NCI-H446 (cell line): ENCODE measurements around the gene IVNS1ABP.
"Not testable (repeated sequence)": the region's sequence is repeated elsewhere in the genome, so short reads cannot be mapped to it uniquely, and the experiment has no call there.

Experiments used
- DNase-seq, 2 experiments: peaks; one replicate each; lab custom pipeline; 2025; lab: John Stamatoyannopoulos, UW

Gene IVNS1ABP

DNA sequence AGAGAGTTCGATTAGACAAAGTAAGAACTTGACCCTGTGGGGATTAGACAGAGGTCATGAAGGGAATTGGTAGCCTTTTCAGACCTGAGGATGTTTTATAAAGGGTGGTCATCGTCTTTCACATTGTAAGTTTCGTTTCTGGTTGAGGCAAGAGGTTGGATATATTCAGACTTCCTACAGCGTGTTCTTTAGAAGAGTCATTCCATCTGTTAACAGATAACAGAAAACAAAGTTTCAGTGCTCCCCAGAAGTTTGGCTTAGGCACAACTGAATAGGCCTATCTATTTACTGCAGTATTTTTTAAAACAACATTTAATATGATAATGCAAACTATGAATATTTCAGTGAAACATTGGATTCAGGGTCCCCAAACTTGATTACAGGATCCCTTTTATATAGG is 17.1 kb upstream of the IVNS1ABP start:
- no peak for DNase-seq

DNA sequence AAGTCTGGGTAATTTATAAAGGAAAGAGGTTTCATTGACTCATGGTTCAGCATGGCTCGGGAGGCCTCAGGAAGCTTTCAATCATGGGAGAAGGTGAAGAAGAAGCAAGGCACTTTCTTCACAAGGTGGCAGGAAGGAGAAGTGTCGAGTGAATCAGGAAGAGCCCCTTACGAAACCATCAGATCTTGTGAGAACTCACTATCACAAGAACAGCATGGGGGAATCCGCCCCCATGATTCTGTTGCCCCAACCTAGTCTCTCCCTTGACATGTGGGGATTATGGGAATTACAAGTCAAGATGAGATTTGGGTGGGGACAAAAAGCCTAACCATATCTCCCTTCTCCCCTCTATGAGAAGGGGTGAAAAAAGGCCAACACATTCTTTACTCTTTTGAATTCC is 11.2 kb upstream of the IVNS1ABP start:
- no peak for DNase-seq

DNA sequence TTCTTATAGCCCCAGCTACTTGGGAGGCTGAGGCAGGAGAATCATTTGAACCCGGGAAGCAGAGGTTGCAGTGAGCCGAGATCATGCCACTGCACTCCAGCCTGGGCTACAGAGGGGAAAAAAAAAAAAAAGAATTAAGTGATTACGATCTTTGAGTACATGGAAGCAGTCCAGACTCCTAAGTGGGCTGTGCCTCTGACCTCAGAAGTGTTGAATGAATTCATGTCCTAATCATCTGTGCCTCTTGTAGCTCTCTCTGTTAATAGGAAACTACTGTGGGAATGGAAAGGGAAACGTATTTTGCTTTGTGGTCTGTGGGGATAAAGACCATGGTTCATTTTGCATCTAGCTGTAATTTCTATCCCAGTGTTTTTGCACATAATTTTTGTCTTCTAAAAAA is 8.4 kb upstream of the IVNS1ABP start:
- no peak for DNase-seq

DNA sequence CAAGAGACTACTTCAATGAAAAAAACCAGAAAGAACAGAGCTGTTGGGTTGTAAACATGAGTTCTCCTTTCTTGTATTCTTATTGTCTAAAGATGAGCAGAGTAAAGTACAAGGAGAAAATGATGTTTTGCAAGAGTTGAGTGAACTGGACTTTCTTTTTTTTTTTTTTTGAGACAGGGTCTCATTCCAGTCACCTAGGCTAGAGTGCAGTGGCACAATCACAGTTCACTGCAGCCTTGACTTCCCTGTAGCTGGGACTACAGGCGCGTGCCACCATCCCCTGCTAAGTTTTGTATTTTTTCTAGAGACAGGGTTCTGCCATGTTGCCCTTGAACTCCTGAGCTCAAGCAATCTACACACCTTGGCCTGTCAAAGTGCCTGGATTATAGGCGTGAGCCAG is 7.1 kb upstream of the IVNS1ABP start:
- no peak for DNase-seq

DNA sequence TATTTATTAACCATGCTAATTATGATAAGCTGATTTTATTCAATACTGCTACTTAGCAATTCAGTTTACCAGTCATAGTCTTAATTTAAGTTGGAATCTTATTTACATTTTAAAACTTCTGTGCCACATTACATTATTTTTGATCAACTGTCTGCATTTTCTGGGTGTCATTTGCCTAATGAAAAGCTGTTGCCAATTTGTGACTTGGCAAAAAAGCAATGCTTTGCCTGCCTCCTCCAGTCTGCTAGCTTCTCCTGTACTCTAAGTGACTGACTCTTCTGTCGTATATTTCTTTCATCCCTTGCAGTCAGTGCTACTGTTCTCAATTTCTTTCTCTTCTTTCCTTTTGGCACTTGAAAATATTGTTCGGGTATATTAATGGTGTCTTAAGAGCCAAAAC is 5.6 kb upstream of the IVNS1ABP start:
- DNase-seq, result peak in 1 of 2 experiments; percentile 8

DNA sequence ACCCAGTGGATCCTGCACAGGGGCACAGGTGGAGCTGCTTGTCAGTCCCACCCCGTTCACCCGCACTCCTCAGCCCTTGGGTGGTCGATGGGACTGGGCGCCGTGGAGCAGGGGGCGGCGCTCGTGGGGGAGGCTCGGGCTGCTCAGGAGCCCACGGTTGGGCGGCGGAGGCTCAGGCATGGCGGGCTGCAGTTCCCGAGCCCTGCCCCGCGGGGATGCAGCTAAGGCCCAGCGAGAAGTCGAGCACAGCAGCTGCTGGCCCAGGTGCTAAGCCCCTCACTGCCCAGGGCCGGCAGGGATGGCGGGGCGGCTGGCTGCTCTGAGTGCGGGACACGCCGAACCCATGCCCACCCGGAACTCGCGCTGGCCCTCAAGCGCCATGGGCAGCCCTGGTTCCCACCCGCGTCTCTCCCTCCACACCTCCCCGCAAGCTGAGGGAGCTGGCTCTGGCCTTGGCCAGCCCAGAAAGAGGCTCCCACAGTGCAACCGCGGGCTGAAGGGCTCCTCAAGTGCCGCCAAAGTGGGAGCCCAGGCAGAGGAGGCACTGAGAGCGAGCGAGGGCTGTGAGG is 4.7 kb upstream of the IVNS1ABP start:
- DNase-seq, result not testable (repeated sequence)

DNA sequence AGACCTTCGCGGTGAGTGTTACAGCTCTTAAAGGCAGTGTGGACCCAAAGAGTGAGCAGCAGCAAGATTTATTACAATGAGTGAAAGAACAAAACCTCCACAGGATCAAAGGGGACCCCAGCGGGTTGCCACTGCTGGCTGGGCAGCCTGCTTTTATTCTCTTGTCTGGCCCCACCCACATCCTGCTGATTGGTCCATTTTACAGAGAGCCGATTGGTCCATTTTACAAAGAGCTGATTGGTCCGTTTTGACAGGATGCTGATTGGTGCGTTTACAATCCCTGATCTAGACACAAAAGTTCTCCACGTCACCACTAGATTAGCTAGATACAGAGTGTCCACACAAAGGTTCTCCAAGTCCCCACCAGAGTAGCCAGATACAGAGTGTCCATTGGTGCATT is 4.1 kb upstream of the IVNS1ABP start:
- not testable (repeated sequence) for DNase-seq

DNA sequence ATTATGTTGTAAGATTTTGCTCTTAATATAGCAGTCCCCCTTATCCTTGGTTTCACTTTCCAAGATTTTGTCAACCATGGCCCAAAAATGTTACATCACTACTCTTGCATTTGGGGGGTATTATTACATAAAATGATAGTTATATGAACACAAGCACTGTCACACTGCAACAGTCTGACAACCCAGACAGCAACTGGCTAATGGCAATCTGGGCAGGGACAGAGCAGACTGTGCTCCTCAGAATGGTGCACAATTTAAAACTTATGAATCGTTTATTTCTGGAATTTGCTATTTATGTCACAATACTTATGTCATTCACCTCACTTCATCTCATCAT is 2.1 kb upstream of the IVNS1ABP start:
- DNase-seq, result no peak

DNA sequence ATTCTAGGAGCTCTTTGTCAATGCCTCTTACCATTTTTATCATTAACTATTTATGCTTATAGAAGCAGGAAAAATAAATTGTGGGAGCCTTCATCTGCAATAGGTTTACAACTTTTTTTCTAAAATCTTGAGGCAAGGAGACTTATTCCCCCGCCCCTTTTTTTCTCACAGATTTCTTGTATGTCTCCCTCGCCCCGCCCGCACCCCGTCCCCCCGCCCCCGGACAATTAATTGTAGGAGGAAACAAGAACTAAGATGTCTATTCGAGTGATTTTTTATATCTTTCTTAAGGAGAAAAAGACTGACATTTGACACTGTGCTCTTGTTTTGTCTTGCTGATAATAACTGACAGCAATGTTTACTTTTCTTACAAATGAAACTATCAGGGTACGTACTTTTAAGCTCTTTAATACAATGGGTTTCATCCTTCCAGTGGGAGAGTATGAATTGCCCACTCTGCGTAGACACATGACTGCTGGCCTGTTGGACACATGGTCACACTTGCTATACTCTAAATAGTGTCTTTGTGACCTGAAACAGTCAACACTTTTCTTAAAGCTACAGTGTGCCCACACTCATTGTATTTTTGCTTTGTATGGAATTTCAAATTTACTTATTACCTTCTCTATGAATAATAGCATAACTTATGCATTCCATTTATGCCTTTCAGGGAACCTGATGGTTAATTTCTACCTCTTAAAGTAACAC is 1.5 kb upstream of the IVNS1ABP start:
- no peak for DNase-seq

DNA sequence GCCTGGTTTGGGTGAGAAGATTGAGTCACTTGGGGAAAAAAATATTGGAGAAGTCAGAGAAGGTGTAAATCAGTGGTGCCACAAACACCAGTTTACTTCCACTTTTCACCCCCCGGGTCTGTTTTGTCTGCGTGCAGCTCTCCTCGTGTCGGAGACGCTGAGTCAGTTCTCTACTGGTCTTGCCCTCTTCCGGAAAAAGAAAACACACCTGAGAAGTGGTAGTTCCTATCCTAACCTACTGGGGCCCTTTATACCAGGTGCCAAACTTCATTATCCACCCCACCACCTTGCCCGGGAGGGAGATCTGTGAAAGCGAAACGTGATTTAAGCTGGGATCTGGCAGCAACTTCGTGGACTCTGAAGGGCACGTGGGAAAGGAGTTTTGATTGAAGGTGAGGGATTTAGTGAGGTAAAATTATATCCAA is 855 bp upstream of the IVNS1ABP start:
- no peak for DNase-seq

DNA sequence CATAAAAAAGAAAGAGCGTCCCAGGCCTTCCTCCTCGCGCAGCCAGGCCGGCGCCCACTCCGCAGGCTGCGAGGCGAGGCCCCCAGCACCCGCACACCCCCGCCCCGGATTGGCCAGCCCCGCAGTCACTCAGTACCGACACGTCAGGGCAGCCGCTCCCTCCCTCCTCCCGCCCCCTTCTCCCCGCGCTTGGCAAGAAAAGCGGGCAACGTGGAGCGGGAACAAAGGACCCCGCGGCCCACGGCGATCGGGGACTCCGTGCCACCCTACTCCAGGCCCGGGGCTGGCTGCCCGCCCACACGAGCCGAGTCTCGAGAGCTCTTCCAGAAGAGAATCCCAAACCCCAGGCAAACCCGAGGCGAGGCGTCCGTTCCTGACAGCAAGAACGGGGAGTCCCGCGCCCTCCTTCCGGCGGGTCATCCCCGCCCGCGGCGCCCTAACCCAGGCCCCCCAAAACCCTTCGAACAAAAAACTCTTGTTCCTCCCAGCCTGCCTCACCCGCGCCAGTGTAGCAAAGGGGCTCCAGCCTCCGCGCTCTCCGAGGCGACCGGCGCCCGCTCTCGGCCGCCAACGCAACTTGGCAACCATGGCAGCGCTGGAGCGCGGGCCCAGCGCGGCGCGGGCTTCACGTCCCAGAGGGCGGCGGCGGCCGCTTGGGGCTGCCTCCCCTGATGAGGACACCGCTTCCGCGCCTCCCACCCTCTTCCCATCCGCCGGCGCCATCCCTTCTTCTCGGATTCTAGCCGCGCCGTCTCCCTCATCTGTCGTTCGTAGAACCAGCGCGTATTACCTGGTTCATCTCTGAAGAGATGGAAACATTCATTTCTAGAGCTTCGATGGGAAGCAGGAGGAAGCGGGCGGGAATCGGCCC is 645 bp downstream of the IVNS1ABP start:
- peak; percentile 85 to 95 for DNase-seq

DNA sequence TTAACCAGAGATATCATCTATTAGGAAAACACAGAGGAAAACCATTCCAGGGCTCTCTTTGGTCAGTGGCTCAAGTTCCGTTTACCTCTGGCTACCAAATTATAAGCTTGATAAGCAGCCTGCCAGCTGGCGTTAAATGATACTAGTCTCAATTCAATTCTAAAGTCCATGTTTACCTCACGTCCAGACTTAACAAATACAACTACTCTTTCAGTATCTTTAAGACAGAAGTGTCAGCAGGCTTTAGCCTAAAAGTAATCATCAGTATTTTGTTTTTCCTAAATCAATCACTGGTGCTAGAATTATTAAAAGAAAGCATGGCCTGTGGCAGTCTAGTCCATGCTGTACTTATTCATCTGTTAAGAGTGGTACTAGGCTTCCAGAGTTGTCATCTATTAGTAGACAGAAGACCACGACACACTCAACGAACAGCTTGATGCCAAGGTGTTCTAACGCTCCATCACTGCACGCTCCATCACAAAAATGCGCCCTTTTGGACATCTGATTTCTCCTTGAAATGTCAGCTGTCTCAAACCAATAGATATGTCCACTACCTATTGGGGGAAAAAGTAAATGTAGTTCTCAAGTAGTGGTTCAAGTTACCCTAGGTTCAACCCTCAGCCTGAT is 1.5 kb downstream of the IVNS1ABP start:
- DNase-seq, result peak in 1 of 2 experiments; percentile 41

DNA sequence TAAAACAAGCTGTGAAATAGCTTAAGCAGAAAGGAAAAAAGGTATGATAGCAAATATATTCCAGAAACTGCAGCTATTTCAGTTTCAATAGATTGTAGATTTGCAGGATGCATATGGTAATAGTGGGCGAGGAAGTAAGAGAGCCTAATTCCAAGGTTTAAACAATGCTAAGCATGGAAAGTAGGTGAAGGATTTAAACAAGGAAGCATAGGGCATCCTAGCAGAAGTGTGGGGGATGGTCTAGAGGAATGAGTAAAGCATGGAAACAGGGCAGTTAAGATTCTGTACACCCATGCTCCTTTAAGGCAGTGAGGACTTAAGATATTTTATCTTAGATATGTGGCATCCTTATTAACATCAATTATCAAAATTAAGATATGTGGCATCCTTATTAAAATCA is 2.6 kb downstream of the IVNS1ABP start:
- no peak for DNase-seq

DNA sequence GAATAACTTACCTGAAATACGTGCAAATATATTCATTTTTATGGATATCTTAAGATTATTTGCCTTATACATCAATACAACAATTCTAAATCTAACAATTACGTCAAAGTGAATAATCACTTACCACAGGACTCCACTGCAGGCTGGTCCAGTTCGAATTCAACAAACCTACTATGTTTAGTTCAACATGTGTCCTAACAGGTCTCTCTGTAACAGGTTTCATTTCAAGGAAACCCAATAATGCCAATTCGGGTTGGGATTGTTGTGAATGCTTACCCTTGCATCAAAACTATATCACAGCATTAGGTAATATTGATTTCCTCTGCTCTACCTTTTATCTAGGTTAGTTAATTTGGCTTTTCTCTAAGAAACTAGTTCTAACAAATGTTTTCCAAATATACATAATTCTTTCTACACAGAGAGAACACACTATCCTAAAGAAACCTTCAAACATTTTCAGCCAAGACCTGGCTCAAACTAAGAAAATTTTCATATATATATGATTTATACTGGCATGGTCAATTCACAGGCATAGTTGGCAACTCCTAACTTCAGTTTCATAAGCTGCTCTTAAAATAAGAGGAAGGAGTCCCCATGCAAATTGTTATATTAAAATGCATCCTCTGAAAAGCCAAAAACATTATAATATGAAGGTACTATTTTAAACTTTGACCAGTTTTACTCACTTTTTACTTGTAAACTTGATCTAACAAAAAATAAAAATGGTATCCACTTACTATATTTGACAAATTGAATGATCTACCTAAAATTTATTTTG is 4.5 kb downstream of the IVNS1ABP start:
- no peak for DNase-seq

DNA sequence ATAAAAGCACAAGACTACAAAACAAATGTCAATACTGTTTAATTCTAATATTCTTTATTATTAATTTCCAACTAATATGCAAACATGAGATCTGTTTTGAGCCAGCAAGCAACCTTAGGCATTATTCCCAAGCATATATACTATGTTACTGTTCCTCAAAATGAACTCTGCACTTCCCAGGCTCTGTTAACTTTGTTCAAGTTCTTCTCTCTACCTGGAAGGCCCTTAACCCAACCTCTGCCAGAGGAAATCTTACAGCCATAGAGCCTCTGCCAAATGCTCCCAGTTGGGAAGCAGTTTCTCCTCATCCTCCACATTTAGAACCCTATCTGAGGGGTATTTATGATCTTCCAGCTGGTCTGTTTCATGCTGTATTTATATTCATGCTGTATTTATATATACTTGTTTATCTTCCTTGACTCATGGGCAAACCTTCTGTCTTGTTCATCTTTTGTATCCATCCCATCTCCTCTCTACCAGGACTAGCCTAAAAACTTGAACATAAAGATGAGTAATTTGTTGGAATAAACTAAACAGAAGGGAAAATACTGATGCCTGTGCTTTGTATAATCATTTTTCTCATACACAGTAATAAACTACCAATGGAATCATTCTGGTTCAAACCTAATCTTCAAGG is 5.3 kb downstream of the IVNS1ABP start:
- DNase-seq, result no peak

DNA sequence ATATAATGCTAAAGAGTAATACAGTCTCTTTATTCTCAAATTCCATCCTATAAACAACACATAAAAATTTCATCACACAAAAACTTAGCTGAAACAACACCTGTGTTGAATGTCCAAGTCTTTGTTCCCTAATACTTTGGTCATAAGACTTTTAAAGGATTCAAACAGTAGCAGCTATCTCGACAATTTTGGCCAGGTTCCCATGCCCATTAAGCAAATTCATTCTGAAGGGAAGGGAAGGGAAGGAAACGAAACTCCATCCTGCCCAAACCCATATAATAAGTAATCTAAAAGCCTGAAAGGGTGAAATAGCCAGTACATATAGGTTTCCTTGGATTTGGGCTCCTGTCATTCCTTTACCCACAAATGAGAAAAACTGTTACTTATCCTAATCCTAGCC is 7.5 kb downstream of the IVNS1ABP start:
- DNase-seq, result peak in 1 of 2 experiments; percentile 24

DNA sequence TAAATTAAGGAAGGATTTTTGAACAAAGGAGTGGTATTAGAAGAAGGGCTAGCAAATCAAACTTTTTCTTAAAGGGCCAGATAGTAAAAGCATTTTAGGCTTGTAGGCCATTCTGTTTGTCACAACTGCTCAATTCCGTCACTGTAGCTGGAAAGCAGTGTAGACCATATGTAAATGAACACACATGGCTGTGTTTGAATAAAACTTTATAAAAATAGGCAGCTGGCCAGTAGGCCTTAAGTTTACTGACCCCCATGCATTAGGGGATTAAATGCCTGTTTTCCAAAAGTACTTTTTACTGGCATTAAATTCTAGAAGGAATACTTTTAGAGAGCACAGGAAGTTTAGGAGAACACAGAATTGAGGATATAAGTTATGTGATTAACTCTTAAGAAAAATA is 8.9 kb downstream of the IVNS1ABP start:
- no peak for DNase-seq

DNA sequence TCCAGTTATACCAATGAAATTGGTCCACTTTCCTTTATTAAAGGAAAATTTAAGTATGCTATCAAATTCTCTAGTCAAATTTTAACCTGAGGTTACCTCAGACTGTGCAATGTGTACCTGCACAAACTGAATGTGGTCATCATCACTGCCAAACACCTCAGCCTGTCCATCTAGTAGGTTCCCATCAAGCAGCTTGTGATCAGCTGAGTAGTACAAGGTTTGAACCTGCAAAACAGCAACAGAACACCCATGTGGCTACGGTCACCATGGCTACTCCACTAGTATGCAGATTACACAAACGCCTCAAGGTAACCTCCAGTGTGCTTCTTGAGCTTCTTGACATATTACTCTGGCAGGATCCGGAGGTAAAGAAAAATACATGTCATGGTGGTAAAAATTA is 11.6 kb downstream of the IVNS1ABP start:
- DNase-seq, result no peak

DNA sequence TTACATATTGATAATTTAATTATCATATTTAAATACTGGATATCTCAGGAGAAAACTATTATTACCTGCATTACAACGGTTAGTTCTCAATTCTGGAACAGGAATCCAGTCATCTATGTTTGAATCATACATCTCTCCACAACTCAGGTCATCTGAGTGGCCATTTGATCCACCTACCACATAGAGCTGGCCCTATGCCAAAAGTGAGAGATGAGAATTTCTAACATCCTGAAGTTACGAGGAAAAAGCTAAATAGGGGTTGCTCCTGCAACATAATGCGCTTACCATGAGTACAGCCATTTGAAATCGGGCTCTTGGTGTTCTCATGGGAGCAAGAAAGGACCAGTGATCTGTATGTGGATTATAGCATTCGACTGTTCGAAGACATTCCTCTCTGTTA is 16.9 kb downstream of the IVNS1ABP start:
- no peak for DNase-seq

DNA sequence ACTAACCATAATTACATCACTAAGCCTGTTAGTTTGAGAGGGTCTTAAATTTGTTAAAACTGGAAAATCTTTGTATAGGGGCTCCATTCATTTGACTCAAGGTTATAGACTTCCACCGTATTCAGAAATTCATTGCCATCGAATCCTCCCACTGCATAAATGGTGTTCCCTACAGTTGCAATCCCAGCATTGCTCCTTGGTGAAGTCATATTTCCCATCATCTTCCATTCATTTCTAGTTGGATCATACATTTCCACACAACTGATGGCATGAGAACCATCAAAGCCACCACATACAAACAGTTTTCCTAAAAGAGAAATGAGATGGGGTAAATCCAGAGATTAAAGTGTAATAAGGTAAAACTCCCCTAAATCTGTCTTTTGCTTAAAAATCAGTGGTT is 19.1 kb downstream of the IVNS1ABP start:
- DNase-seq, result no peak

DNA sequence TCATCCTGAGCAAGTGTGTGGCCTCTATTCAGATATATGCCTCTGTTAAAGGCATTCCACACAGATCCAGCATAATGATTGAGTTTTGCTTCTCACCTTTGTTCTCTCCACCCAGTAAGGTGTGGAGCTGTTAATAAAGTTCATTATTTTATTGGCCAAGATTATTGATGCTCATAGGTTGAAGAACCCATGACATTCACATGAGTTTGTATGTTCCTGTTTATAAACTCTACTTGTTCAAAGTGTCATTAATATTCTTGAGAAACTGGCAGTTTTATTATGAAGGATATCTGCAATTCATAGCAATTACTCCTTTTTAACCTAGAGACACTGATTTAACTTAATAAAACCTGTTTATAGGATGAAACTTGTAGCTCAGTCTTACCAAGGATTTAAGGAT is 22.0 kb downstream of the IVNS1ABP start:
- no peak for DNase-seq
